GM19463 (cell line): Measurements from ENCODE around the gene GPR62.
A peak's percentile ranks its signal among the peaks of the same experiment; 100 is the strongest.
"Not testable (repeated sequence)": the region's sequence is repeated elsewhere in the genome, so short reads cannot be mapped to it uniquely, and the experiment has no call there.

Experiments used
- ATAC-seq: cut with Tn5 transposase; IDR thresholded peaks from one replicate; pipeline ENCODE4 v1.9.1; 2021; ENCODE audit warnings: mild to moderate bottlenecking, moderate library complexity; ENCODE audit not compliant: unreplicated experiment

GPR62 gene

DNA sequence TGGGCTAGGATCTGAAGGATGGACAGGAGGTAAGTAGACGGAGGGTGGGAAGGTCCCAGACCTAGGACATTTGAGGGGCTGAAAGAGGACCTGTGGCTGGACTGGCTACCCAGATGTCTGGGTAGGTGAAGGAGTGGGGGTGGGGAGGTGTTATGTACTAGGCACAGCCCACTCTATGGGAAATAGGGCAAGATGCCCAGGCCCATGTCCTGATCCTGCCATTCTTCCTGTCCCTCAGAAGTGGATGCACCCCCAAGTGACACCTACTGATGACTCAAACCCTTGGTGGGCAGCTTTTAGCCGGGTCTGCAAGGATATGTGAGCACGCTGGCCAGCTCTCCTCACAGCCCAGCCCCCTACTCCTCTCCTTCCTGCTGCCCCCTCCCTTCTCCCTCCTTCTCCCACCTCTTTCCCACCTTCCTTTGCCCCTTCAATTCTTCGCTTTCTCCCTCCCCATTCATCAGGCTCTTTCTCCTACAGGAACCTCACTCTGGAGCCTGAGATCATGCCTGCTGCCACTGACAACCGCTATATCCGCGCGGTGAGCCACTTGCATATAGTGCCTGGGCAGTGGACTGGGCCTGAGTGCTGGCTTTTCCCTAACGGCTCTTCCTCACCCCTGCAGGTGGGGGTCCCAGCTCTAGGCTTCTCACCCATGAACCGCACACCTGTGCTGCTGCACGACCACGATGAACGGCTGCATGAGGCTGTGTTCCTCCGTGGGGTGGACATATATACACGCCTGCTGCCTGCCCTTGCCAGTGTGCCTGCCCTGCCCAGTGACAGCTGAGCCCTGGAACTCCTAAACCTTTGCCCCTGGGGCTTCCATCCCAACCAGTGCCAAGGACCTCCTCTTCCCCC, 33.3 kb downstream of the GPR62 start:
- ATAC-seq = no peak

DNA sequence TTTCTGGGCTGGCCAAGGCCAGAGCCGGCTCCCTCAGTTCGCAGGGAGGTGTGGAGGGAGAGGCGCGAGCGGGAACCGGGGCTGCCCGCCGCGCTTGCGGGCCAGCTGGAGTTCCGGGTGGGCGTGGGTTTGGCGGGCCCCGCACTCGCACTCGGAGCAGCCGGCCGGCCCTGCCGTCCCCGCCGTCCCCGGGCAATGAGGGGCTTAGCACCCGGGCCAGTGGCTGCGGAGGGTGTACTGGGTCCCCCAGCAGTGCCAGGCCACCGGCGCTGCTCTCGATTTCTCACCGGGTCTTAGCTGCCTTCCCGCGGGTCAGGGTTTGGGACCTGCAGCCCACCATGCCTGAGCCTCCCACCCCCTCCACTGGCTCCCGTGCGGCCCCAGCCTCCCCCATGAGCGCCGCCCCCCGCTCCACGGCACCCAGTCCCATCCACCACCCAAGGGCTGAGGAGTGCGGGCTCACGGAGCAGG, 35.4 kb downstream of the GPR62 start:
- not testable (repeated sequence) for ATAC-seq

DNA sequence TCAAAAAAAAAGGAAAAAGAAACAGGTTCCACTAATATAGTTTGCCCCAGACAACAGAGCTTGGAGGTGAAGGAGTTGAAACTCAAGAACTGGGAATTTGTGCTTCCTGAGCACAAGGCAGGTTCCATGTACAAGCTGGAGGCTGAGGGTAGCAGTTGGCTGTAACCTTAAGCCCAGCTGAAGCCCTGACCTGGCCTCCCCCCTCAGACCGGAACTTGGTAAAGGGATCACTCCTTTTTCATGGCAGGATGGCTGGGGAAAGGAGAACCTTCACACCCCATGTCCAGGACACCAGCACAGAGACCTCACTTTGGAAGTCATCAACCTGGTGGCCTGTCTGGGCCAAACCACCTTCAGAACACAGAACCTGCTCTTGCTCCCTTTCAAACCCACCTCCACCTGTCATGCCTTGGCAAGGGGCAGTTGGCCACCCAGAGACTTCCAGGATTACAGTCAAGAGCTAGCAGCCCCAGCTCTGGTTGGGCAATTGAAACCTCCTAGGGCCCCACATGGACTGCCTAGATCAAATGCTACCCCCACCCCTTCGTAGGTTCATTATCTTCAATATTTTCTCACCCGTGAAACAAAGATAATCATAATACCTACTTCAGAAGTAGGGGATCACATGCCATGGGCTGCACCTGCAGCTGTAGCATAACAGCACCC, 37.0 kb downstream of the GPR62 start:
- no peak for ATAC-seq

DNA sequence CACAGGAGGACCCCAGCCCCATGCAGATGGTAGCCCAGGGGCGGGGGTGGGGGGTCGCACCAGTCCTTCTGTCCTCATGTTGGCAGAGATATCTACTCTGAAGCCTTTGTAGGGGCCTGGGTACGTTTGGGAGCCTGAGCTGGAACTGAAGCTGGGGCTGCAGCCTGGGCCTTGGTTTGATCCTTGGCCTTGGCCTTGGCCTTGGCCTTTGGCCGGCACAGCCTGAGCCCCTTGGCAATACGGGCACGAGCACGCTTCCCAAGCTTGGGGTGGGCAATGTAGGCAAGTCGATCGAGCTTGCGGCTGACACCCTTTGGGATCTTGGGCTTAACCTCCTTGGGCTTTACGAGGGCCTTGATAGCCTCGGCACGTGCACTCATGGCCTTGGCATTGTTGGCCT, 38.5 kb downstream of the GPR62 start:
- not testable (repeated sequence) for ATAC-seq

DNA sequence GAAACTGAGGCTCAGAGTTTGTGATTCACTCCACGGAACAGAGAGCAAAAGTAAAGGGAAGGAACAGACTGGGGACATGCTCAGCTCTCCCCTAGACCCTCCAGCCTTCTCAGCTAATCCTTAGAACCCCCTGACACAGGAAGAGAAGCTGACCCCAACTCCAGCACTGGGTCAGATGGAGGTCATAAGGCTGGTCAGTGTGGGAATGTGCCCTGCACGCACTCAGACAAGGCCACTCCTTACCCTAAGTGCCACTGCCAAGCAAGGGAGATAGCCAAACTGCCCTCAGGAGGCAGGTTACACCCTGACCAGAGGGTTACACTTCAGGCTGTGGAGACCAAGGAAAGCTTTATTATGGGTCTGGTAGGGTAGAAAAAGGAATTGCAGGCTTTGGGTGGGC, 39.3 kb downstream of the GPR62 start:
- ATAC-seq = no peak

DNA sequence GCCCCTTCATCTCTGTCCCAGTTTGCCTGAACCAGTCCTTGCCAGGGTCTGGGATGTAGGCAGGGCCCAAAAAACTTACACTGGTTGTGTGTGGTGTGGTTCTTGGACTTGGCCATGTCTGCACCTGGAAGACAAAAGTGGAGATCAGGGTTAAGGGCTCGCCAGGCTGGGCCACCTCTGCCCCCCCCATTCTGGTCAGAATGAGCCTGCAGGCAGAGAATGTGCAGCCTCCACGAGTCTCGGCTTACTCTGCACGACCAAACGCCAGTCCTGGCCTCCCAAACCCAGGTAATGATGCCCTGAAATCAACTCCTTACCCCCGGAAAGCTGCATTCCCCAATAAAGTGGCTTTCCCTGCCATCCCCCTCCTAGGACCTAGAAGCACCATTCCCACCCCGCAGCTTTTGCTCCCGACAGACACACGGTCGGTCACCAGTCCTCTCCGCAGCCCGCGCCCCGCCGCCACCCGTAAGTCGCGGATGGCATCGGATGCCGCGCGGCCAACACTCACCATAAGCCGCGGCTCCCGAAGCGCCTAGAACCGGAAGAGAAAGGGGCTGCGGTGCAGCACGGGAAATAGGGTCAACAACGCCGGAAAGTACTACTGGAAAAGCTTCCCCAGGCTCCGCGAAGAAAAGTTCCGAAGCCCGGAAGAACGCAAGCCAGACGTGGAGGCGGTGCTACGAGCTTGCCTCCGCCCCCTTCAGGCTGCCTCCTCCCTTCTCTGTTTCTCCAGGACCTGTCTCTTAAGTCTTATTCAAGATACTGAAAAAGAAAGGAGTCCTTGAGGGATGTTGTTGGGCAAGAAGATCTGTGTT, 40.4 kb downstream of the GPR62 start, which contains the start of gene RPL29:
TSS of gene RPL29 (minus strand) at position 550 of the 818 bp plus-strand sequence. CDS start at position 116, 434 bp downstream.
- ATAC-seq = peak; percentile 89

DNA sequence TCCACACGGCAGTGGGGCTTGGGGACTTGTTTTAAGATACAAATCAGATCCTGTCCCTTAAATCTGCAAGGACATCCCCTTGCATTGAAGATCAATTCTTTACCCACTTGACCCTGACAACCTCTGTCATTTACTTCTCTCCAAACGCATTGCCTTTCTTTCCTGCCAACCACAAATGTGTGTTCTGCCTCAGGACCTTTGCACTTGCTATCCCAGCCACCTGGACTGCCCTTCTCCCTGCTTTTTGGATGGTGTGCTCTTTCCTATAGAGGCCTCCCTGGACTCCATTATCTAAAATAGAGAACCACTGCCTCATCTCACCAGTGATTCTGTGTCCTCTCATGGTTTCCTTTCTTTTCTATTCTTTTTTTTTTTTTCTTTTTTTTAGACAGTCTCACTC, 42.0 kb downstream of the GPR62 start:
- no peak for ATAC-seq

DNA sequence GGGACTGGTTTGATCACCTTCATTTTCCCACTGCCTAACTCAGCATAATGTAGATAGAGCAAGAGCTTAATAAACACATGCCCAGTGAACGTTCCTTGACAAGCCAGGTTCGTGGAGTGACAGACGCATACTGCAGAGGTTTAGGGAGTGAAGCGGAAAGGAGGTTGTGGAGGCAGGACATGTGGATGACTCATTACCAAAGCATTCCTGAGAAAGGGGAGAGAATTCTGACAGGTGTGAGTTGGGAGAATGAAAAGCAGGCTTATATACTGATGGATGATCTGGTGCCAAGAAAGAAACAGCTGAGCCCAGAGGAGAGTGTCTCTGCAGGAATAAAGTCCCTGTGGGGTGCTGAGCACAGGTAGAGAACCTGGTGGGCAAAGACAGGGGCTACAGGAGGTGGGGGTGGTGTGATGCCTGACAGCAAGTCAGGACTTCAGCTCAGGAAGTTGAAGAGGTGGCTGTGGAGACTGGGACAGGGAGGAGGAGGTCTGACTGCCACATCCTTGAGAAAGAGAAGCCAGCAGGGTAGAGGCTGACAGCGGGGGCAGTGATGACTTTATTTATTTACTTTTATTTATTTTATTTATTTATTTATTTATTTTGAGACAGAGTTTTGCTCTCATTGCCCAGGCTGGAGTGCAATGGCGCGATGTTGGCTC, 42.9 kb downstream of the GPR62 start:
- ATAC-seq = no peak

DNA sequence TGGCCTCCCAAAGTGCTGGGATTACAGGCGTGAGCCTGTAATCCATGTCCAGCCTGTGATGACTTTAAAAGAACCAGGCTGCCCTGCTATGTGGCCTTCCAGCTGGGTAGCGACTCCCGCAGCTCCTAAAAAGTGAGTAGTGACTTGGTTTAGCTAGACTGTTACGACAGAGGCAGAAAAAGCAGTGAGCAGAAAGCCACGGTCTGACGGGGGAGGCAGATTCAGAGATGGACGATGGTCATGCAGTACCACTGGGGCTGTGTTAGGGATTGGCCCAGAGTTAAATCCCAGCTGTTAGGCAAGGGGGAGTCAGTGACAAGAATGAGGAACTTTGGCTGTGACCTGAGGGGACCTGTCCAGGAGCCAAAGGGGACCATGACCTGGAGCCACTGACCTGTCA, 43.6 kb downstream of the GPR62 start:
- ATAC-seq = no peak

DNA sequence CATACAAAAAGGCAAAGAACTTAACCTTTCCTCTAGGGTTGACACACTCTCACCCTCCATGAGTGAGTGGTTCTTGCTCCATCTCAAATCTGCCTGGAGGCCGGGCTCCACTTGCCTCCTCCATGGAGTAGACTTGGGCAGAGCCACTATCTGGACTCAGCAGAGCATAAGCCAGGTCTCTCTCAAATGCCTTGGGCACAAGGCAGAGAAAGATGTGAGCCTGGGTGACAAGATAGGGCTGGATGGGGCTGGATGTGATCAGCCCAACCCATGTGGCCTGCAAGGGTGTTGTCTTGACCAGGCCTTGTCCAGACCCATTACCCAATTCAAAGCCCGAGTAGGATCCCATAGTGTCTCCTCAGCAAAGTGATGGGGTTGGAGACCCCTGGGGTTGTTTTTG, 44.7 kb downstream of the GPR62 start:
- ATAC-seq = no peak

DNA sequence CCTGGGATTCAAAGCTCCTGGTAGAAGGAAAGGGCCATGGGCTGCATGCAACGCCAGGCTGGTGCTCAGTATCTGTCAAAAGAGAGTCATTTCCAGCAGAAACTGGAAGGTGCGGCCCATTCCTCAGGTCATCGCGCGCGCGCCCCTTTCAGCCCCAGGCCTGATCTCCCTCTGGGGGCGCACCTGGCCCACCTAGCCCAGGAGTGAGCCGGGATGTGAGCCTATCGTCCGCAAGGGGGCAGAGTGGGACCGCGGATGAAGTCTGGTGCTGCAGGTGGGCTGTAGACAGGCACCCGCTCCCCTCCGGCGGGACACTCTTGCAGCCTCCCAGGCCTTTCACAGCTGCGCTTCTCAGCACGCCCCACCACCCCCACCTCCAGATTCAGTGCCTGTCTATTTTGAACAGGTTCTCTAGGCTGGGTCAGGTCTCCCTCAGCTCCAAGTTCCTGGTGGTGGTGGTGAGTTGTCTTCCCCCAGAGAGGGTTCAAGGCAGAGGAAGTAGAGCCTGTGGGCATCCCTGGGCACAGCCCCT, 46.3 kb downstream of the GPR62 start:
- peak; percentile 76 for ATAC-seq

DNA sequence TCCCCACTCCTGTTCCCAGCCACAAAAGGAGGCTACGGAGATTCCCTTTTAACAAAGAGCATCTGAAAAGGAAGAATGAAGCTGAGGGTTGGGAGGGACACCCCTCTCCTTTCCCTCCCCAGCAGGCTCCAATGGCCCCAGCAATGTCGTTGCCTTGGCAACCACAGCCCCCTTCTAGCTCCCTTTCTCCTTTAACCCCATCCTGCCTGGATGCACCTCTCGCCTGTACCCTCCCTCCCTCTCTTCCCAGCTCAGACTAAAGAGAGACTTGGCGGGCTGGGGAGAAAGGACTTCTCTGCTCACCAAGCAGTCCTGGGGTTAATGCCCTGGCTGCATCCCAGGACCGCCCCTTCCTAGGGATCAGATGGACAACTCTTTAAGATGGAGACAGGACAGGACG, 47.6 kb downstream of the GPR62 start:
- ATAC-seq = no peak

DNA sequence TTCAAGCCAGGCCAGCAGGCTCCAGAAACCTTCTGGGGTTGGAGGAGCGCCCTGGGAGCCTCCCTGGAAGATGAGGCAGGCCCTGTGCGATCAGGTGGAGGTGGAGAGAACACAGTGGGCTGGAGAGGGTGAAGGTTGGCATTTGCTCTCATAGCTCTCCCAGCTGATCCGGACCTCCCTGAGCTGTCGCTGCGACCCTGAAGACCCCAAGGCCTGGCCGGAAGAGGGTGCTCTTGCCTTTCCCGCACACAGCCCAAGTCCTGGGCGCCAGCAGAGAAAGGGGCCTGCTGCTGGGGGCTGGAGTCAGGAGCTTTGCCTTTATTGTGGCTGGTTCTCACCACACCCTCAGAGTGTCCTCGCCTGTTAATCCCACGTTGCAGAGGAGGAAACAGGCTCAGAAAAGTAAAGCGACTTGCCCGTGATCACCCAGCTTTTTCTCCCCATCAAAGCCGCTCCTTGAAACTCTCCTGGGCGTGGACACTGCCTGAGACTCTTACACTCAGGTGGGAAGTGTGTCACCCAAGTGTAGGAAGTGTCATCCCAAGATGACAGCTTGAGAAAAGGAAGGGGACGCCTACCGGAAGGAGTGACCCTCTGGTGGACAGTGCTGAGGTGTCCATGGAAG, 49.1 kb downstream of the GPR62 start:
- ATAC-seq = no peak

DNA sequence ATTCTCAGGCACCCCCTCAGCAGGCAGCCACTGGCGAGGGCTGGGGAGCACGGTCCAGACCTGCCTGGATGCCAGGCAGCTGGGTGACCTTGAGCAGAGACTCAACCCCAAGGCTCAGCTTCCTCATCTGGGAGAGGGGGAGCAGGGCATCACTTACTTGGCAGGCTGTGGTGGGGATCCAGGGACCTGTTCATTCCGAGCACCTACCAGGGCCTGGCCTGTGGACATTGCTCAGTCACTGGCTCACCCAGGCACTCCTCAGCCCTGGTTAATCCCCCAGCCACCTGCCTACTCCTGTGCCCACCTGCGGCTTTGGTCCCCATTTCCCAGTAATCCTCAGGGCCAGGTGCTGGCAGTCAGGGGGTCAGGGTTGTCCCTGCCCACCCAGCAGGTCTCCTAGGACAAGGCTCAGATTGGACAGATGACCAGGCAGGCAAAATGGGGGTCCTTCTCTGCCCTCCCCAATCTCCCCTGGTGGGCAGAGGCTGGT, 49.8 kb downstream of the GPR62 start:
- ATAC-seq = no peak

DNA sequence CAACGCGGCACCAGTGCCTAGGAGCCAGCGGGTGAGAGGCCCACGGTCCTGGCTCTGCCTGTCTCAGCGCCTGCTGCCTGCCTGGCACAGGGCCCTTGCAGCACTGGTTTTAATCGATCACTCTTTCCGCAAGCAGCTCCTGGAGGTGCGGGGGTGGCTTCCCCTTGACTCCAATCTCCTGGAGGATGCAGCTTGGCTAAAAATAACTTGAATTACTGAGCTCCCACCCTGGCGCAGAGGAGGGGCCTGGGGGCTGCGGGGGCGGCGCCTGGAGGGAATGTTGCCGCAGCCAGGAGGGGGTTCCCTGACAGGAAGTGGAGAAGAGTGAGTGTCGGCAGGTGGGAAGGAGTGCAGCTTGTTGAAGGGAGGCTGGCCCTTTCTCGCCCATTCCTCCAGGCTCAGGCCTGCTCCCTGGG, 50.4 kb downstream of the GPR62 start:
- ATAC-seq = no peak

DNA sequence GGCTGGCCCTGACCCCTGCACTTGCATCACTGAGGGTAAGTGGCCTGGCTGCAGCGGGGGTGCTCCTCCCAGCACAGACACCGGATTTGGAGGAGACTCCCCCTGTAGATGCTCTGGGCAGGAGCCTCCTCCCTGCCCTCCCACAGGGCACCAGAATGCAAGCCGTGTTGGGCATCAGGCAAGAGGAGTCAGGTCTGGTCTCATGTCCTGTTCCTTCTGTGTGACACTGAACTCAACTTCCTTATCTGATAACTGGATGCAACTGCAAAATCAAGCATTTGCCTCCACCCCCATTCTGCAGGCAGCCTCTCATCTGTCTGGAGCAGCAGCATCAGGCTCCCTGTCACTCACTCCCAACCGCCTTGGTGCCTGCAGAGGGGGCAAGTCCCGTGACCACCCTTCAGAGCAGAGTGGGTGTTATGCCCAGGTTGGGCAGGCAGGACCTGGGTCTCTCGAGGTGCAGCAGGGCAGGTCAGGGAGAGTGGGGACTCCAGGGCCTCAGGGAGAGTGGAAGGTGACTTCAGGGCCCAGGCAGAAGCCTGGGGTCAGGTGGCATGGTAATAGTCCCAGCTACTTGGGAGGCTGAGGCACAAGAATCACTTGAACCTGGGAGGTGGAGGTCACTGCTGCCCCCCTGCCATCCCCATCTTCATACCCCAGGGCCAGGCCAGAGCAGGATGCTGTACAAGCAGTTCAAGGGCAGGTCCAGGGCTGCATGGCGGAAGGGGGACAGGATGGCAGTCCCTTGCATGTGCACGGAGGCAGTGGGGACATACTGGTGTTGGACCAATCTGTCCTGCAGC, 51.0 kb downstream of the GPR62 start:
- ATAC-seq = no peak

DNA sequence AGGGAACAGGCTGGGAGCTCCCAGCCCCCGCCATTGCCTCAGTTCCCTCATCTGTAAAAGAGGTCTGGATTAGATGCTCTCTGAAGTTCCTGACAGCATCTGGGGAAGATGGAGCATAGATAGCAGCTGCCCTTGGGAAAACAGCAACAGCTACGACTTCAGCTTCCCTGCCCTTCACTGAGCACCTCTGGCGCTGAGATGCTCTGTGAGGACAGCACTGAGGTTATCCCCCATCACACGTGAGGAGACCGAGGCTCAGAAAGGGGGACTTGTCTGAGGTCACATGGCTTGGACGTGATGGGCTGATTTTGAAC, 51.6 kb downstream of the GPR62 start:
- ATAC-seq = no peak
